Measurements from ENCODE around the gene ACE. TPM values are rescaled to one million over a fixed set of nuclear protein-coding genes. Genes with fewer than 3 reads are reported as not detected.
"Not testable (repeated sequence)": the region's sequence is repeated elsewhere in the genome, so short reads cannot be mapped to it uniquely, and the experiment has no call there.

ACE gene
- total RNA-seq, 1 experiment from 2014 or later, result 5.4 TPM

- no peaks in the 10 kb centered on the region for H3K79me2 ChIP-seq (ENCODE audit: insufficient read depth, low read length)
- no peaks in the 10 kb centered on the region; the same call in none of the 2 replicates for H3K27me3 Mint-ChIP-seq (ENCODE audit: low read depth)
- no peak overlapping the region for H3K18ac ChIP-seq (ENCODE audit: insufficient read length, low read depth, low read length)
- H2BK120ac ChIP-seq (ENCODE audit: low read depth, low read length, poor library complexity, severe bottlenecking), result no peak overlapping the region
- H3K23me2 ChIP-seq (ENCODE audit: insufficient read length, low read depth, low read length, poor library complexity, severe bottlenecking), result no peaks in the 10 kb centered on the region
- H3K79me1 ChIP-seq (ENCODE audit: insufficient read depth, low read depth, low read length, poor library complexity, severe bottlenecking), result no peaks in the 10 kb centered on the region
- H2BK12ac ChIP-seq (ENCODE audit: insufficient read length, low read depth, low read length), result no peak overlapping the region
- no CpG with 5 or more reads among the region's 4 CpGs for WGBS (ENCODE audit: extremely low coverage, insufficient read length, low lambda C conversion rate)
- no peak overlapping the region for H3K56ac ChIP-seq (ENCODE audit: insufficient read length, low read depth, low read length)
- no peak overlapping the region for H3K27ac ChIP-seq (ENCODE audit: insufficient read length, low read depth, low read length)
- H3K36me3 Mint-ChIP-seq (ENCODE audit: insufficient read depth in 1 of 3, low read depth in 3 of 3), result no peaks in the 10 kb centered on the region
- no peak overlapping the region for H3K9ac ChIP-seq (ENCODE audit: extremely low read depth, insufficient read length, low read length)
- no peak overlapping the region for H3K4me3 Mint-ChIP-seq
- no peak overlapping the region for H4K5ac ChIP-seq (ENCODE audit: insufficient read length, low read depth, low read length)
- DNase-seq, result no peak
- H3K4me2 ChIP-seq (ENCODE audit: insufficient read depth, insufficient read length, low read length), result no peak overlapping the region
- H3K14ac ChIP-seq (ENCODE audit: insufficient read depth, low read length), result no peak overlapping the region
- no peaks in the 10 kb centered on the region for H4K20me1 ChIP-seq (ENCODE audit: control insufficient read depth, insufficient read depth, insufficient read length)
- no peaks in the 10 kb centered on the region for H3K27me3 ChIP-seq (ENCODE audit: insufficient read depth, low read length)
- H4K91ac ChIP-seq (ENCODE audit: insufficient read length, low read depth, low read length), result no peak overlapping the region
- TF ChIP-seq CTCF (conservative IDR thresholded peaks at IDR 0.05), result no peak
- H2BK5ac ChIP-seq (ENCODE audit: insufficient read length, low read length), result no peak overlapping the region
- H3K9me3 Mint-ChIP-seq, result peaks cover 0 to 2% of the 10 kb centered on the region in 2 experiments; a peak in 2 of 5 replicates
- H3K27ac Mint-ChIP-seq, result no peak overlapping the region
- no peak overlapping the region for H3K23ac ChIP-seq (ENCODE audit: insufficient read length, low read depth, low read length)
- peaks cover 11% of the 10 kb centered on the region in 2 experiments for H3K4me1 Mint-ChIP-seq
- H3K4me1 ChIP-seq (ENCODE audit: insufficient read depth, low read length), result no peaks in the 10 kb centered on the region
- no peak overlapping the region for H2AK5ac ChIP-seq (ENCODE audit: insufficient read length, low read length)
- no peak overlapping the region for H2BK20ac ChIP-seq (ENCODE audit: low read depth, low read length, poor library complexity, severe bottlenecking)
- no peak overlapping the region for H4K8ac ChIP-seq (replicated peaks; ENCODE audit: insufficient read length, low read depth, low read length)
- H3K9me3 ChIP-seq (ENCODE audit: control insufficient read depth, low read depth, low read length), result no peaks in the 10 kb centered on the region
- no peak overlapping the region for H2AFZ ChIP-seq (ENCODE audit: low read length)
- H3T11ph ChIP-seq (ENCODE audit: low read length), result no peak overlapping the region
- no peak overlapping the region for H2BK15ac ChIP-seq (ENCODE audit: low read depth, low read length)
- no peak overlapping the region for H3K4ac ChIP-seq (ENCODE audit: low read depth, low read length)
Measured at GRCh38 chr17:63464691-63465236, 12.1 kb upstream of the ACE start.

- not testable (repeated sequence) for DNase-seq; H2BK5ac ChIP-seq (ENCODE audit: insufficient read length, low read length); H3K4me1 Mint-ChIP-seq; H3K56ac ChIP-seq (ENCODE audit: insufficient read length, low read depth, low read length); H3K4me3 Mint-ChIP-seq; H3K23ac ChIP-seq (ENCODE audit: insufficient read length, low read depth, low read length); H3K4ac ChIP-seq (ENCODE audit: low read depth, low read length); H3K4me1 ChIP-seq (ENCODE audit: insufficient read depth, low read length); H4K5ac ChIP-seq (ENCODE audit: insufficient read length, low read depth, low read length); H3K79me1 ChIP-seq (ENCODE audit: insufficient read depth, low read depth, low read length, poor library complexity, severe bottlenecking); H2BK15ac ChIP-seq (ENCODE audit: low read depth, low read length); H3K36me3 Mint-ChIP-seq (ENCODE audit: insufficient read depth in 1 of 3, low read depth in 3 of 3); H3K14ac ChIP-seq (ENCODE audit: insufficient read depth, low read length); H3K4me2 ChIP-seq (ENCODE audit: insufficient read depth, insufficient read length, low read length); H2AFZ ChIP-seq (ENCODE audit: low read length); H2BK12ac ChIP-seq (ENCODE audit: insufficient read length, low read depth, low read length); H2AK5ac ChIP-seq (ENCODE audit: insufficient read length, low read length); H3T11ph ChIP-seq (ENCODE audit: low read length); H3K27me3 ChIP-seq (ENCODE audit: insufficient read depth, low read length); H3K79me2 ChIP-seq (ENCODE audit: insufficient read depth, low read length); H4K8ac ChIP-seq (replicated peaks; ENCODE audit: insufficient read length, low read depth, low read length); H2BK120ac ChIP-seq (ENCODE audit: low read depth, low read length, poor library complexity, severe bottlenecking); H3K27ac ChIP-seq (ENCODE audit: insufficient read length, low read depth, low read length); H3K9me3 ChIP-seq (ENCODE audit: control insufficient read depth, low read depth, low read length); H3K23me2 ChIP-seq (ENCODE audit: insufficient read length, low read depth, low read length, poor library complexity, severe bottlenecking); H3K18ac ChIP-seq (ENCODE audit: insufficient read length, low read depth, low read length); H3K9me3 Mint-ChIP-seq; H4K91ac ChIP-seq (ENCODE audit: insufficient read length, low read depth, low read length); H3K9ac ChIP-seq (ENCODE audit: extremely low read depth, insufficient read length, low read length); H2BK20ac ChIP-seq (ENCODE audit: low read depth, low read length, poor library complexity, severe bottlenecking); H4K20me1 ChIP-seq (ENCODE audit: control insufficient read depth, insufficient read depth, insufficient read length); H3K27ac Mint-ChIP-seq
- no CpG with 5 or more reads among the region's 6 CpGs for WGBS (ENCODE audit: extremely low coverage, insufficient read length, low lambda C conversion rate)
- peaks cover 11% of the 10 kb centered on the region for H3K27me3 Mint-ChIP-seq (ENCODE audit: low read depth)
Measured at GRCh38 chr17:63468099-63468498, 8.8 kb upstream of the ACE start.

All from H9 (cell line).